ENCODE measurements around the gene GAPDH.

GAPDH gene

DNA sequence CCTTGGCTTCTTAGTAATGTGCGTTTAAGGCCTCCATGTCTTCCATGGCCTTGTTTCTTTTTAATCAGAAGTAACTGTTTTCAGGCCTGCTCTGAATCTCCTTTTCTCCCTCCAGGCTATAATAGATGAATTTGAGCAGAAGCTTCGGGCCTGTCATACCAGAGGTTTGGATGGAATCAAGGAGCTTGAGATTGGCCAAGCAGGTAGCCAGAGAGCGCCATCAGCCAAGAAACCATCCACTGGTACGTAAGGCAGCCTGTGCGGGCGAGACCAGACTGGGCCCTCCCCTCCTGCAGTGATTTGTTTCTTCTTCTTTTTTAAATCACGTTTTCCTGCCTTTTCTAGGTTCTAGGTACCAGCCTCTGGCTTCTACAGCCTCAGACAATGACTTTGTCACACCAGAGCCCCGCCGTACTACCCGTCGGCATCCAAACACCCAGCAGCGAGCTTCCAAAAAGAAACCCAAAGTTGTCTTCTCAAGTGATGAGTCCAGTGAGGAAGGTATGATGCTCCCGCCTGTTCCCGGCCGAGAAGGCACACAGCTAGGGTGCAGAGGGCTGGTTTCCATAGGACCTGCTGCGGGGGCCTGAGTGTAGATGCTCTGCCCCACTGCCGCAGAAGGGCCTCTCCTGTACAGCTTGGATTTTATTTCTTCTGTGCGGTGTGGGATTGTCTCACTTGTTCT is 3.6 kb upstream of the GAPDH start:
- no peak for DNase-seq

DNA sequence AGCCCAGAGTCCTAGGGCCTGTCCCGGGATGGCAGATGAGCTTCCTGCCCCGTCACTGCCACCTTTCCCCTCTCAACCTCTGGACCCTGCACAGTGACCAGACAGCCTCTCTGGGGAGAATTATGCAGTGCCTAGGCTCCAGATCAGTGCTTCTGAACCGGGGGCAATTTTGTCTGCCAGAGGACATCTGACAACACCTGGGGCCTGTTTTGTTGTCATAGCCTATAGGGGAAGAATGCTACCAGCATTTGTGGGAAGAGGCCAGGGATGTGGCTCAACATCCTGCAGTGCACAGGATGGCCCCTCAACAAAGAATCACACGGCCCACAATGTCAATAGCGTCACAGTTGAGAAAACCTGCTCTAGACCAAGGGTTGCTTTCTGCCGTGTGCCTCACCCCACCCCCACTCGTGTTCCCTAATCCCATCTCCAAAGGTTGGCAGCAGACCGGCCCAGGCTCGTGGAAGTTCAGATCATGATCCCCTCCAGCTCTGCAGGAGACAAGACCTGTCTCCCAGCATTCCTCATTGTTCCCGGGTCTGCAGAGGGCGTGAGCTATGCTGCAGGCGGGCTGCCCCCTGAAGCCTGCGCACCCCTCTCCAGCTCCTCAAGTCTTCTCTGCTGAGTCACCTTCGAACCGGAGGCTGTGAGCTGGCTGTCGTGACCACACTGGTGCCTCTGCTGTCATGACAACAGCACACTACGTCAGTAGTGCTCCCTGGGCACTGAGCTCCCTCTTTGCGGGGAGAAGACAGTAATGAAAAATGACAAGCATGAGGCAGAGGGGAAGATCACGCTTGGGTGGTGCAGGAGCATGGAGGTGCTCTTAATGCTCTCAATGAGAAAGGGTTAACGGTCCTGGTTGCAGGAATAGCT is 2.0 kb upstream of the GAPDH start:
- DNase-seq = peak; percentile 93

DNA sequence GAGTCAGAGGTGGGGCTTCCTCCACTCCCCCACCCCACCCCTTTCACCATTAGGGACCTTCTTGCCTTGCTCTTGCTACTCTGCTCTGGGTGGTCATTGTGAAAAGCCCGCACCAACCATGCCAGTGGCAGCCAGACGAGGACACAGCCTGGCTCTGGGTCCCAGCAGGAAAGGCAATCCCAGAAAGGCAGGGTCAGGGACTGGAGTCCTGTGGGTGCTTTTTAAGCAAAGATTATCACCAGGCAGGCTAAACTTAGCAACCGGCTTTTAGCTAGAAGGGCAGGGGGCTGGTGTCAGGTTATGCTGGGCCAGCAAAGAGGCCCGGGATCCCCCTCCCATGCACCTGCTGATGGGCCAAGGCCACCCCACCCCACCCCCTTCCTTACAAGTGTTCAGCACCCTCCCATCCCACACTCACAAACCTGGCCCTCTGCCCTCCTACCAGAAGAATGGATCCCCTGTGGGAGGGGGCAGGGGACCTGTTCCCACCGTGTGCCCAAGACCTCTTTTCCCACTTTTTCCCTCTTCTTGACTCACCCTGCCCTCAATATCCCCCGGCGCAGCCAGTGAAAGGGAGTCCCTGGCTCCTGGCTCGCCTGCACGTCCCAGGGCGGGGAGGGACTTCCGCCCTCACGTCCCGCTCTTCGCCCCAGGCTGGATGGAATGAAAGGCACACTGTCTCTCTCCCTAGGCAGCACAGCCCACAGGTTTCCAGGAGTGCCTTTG is 1.2 kb upstream of the GAPDH start:
- DNase-seq = no peak

DNA sequence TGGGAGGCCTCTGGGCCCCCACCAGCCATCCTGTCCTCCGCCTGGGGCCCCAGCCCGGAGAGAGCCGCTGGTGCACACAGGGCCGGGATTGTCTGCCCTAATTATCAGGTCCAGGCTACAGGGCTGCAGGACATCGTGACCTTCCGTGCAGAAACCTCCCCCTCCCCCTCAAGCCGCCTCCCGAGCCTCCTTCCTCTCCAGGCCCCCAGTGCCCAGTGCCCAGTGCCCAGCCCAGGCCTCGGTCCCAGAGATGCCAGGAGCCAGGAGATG is 729 bp upstream of the GAPDH start:
- peak; percentile 94 for DNase-seq

DNA sequence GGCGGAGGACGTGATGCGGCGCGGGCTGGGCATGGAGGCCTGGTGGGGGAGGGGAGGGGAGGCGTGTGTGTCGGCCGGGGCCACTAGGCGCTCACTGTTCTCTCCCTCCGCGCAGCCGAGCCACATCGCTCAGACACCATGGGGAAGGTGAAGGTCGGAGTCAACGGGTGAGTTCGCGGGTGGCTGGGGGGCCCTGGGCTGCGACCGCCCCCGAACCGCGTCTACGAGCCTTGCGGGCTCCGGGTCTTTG is 303 bp downstream of the GAPDH start:
- no peak for DNase-seq

DNA sequence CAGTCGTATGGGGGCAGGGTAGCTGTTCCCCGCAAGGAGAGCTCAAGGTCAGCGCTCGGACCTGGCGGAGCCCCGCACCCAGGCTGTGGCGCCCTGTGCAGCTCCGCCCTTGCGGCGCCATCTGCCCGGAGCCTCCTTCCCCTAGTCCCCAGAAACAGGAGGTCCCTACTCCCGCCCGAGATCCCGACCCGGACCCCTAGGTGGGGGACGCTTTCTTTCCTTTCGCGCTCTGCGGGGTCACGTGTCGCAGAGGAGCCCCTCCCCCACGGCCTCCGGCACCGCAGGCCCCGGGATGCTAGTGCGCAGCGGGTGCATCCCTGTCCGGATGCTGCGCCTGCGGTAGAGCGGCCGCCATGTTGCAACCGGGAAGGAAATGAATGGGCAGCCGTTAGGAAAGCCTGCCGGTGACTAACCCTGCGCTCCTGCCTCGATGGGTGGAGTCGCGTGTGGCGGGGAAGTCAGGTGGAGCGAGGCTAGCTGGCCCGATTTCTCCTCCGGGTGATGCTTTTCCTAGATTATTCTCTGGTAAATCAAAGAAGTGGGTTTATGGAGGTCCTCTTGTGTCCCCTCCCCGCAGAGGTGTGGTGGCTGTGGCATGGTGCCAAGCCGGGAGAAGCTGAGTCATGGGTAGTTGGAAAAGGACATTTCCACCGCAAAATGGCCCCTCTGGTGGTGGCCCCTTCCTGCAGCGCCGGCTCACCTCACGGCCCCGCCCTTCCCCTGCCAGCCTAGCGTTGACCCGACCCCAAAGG is 804 bp downstream of the GAPDH start:
- peak; percentile 87 for DNase-seq

DNA sequence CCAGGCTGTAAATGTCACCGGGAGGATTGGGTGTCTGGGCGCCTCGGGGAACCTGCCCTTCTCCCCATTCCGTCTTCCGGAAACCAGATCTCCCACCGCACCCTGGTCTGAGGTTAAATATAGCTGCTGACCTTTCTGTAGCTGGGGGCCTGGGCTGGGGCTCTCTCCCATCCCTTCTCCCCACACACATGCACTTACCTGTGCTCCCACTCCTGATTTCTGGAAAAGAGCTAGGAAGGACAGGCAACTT is 1.3 kb downstream of the GAPDH start:
- no peak for DNase-seq

DNA sequence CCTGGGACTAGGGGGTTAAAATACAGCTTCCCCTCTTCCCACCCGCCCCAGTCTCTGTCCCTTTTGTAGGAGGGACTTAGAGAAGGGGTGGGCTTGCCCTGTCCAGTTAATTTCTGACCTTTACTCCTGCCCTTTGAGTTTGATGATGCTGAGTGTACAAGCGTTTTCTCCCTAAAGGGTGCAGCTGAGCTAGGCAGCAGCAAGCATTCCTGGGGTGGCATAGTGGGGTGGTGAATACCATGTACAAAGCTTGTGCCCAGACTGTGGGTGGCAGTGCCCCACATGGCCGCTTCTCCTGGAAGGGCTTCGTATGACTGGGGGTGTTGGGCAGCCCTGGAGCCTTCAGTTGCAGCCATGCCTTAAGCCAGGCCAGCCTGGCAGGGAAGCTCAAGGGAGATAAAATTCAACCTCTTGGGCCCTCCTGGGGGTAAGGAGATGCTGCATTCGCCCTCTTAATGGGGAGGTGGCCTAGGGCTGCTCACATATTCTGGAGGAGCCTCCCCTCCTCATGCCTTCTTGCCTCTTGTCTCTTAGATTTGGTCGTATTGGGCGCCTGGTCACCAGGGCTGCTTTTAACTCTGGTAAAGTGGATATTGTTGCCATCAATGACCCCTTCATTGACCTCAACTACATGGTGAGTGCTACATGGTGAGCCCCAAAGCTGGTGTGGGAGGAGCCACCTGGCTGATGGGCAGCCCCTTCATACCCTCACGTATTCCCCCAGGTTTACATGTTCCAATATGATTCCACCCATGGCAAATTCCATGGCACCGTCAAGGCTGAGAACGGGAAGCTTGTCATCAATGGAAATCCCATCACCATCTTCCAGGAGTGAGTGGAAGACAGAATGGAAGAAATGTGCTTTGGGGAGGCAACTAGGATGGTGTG is 1.9 kb downstream of the GAPDH start:
- DNase-seq = no peak

DNA sequence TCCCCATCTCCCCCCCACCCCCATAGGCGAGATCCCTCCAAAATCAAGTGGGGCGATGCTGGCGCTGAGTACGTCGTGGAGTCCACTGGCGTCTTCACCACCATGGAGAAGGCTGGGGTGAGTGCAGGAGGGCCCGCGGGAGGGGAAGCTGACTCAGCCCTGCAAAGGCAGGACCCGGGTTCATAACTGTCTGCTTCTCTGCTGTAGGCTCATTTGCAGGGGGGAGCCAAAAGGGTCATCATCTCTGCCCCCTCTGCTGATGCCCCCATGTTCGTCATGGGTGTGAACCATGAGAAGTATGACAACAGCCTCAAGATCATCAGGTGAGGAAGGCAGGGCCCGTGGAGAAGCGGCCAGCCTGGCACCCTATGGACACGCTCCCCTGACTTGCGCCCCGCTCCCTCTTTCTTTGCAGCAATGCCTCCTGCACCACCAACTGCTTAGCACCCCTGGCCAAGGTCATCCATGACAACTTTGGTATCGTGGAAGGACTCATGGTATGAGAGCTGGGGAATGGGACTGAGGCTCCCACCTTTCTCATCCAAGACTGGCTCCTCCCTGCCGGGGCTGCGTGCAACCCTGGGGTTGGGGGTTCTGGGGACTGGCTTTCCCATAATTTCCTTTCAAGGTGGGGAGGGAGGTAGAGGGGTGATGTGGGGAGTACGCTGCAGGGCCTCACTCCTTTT is 2.7 kb downstream of the GAPDH start:
- no peak for DNase-seq

DNA sequence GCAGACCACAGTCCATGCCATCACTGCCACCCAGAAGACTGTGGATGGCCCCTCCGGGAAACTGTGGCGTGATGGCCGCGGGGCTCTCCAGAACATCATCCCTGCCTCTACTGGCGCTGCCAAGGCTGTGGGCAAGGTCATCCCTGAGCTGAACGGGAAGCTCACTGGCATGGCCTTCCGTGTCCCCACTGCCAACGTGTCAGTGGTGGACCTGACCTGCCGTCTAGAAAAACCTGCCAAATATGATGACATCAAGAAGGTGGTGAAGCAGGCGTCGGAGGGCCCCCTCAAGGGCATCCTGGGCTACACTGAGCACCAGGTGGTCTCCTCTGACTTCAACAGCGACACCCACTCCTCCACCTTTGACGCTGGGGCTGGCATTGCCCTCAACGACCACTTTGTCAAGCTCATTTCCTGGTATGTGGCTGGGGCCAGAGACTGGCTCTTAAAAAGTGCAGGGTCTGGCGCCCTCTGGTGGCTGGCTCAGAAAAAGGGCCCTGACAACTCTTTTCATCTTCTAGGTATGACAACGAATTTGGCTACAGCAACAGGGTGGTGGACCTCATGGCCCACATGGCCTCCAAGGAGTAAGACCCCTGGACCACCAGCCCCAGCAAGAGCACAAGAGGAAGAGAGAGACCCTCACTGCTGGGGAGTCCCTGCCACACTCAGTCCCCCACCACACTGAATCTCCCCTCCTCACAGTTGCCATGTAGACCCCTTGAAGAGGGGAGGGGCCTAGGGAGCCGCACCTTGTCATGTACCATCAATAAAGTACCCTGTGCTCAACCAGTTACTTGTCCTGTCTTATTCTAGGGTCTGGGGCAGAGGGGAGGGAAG is 3.5 kb downstream of the GAPDH start:
- DNase-seq = peak; percentile 81

DNA sequence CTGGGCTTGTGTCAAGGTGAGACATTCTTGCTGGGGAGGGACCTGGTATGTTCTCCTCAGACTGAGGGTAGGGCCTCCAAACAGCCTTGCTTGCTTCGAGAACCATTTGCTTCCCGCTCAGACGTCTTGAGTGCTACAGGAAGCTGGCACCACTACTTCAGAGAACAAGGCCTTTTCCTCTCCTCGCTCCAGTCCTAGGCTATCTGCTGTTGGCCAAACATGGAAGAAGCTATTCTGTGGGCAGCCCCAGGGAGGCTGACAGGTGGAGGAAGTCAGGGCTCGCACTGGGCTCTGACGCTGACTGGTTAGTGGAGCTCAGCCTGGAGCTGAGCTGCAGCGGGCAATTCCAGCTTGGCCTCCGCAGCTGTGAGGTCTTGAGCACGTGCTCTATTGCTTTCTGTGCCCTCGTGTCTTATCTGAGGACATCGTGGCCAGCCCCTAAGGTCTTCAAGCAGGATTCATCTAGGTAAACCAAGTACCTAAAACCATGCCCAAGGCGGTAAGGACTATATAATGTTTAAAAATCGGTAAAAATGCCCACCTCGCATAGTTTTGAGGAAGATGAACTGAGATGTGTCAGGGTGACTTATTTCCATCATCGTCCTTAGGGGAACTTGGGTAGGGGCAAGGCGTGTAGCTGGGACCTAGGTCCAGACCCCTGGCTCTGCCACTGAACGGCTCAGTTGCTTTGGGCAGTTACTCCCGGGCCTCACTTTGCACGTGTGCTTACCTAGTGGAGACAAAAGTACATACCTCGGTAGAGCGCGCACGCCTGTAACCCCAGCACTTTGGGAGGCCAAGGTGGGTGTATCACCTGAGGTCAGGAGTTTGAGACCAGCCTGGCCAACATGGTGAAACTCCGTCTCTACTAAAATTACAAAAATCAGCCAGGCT is 4.3 kb downstream of the GAPDH start:
- no peak for DNase-seq

DNA sequence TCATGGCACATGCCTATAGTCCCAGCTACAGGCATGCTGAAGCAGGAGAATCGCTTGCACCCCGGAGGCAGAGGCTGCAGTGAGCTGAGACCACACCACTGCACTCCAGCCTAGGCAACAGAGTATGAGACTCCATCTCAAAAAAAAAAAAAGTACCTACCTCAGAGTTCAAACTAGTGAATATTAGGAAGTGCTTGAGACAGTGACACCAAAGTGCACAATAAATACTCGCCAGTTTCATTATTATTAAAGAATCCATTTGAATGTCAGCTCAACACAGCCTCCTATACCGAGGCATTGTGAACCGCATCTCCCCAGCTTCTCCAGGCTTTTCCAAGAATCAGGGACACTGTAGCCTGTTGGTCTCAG is 5.0 kb downstream of the GAPDH start:
- no peak for DNase-seq

DNA sequence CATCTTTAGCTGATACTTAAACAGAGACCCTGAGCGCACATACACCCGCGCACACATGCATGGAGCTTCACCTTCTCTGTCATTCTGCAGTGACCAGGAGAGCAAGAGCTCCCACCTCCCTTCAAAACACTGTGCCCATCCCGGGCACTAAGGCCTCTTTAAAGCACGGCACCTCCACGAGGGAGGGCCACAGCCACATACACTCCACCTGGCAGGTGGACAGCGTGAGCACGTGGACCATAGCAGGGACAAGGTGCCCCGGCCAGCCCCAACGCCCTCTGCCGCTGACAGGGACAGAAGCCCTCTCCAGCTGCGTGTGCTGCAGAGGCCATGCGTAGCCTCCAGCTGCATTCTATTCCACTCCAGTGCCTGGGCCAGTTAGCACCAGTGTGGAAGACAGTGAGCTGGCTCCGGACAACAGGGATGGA is 5.4 kb downstream of the GAPDH start:
- no peak for DNase-seq

DNA sequence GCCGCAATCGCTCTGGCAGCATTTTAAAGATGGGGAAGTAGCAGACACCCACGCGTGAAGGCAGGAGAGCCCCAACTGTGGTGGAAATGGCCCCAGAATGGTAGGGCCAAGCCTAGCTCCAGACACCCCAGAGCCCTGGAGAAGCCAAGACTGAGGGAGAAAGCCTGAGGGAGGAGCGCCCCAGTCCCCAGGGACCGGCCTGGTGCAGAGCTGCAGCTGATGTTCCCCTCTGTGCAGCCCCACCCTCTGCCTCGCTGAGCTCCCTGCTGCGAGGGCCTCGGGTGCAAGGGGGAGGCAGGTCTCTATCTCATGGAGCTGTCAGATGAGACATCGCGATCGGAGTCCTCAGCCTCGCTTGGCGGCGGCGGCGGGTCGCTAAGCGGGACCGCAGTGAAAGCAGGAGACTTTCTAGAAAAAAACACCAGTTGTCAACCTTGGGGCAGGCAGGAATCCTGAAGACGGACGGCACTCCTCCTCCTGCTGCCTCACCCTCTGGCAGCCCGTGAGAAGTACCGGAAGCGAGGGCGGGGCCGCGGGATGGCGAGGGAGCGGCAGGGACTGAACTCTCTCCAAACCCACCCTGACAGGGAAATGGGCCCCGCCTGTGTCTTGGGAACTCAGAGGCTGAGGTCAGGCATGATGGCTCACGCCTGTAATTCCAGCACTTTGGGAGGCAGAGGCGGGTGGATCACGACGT is 6.0 kb downstream of the GAPDH start:
- no peak for DNase-seq

DNA sequence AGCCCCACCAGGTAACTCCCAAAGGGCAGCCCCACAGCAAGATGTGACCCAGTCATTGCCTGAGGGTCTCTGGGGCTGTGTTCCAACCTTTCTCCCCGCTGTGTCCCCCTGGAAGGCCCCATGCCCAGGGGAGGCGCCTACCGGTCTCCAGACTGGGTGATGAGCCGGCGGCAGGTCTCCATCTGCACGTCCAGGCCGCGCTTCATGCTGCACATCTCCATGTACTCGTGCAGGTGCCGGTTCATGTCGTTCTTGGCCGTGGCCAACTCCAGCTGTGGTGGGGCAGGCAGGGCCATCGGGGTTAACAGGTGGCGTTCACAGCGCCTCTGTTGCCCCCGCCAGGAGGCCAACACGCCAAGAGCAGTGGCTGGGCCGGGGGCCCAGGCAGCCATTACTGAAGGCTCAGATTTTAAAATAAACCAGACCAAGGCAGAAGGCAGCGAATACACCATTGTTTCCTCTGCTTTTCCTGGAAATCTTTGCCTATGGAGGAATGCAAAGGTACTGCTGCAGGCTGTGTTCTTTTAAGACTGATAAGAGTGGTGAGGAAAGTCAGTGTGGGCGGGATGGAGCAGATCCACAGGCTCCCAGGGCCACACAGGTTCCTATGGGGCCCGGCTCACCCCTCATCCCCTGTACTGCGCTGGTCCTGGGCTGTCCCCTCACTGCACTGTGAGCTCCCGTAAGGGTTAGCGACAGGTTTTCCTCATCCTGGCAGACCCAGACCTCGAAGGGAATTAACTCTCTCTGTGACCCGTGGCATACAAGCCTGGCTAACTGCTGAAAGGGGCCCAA is 7.3 kb downstream of the GAPDH start:
- no peak for DNase-seq

DNA sequence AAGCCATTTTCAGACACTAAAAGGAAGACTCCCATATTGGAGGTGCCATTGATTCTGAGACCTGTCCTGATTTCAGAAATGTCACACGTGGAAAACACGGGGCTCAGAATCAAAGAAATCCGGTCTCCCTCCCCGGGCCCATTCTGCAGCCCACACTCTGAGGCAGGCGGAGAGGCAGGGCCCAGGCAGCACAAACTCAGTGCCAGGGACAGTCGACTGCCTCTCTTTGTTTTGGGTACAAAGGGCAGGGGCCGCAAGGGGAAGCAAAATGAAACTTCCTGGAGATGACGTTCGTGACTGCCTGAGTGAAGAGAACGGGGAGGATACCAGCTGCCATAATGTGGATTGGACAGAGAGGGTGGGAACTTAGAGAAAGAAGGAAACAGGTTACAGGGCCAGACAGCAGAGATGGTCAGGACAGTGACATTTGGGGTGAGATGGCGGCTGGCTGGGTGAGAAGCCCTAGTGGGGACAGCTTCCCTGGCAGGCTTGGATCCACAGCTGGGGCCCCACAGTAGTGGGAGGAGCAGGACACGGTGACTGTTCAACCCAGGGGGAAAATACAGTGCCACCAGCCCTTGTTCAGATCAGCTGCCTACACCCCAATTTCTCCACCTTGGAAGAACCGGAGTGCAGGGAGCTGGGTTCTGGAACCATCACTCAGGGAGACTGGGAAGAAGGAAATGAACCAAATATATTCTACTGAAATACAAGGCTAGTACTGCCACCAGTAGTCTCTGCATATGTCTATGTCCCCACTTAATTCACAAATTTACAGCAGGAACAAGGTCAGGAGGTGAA is 8.1 kb downstream of the GAPDH start:
- DNase-seq = peak; percentile 19

DNA sequence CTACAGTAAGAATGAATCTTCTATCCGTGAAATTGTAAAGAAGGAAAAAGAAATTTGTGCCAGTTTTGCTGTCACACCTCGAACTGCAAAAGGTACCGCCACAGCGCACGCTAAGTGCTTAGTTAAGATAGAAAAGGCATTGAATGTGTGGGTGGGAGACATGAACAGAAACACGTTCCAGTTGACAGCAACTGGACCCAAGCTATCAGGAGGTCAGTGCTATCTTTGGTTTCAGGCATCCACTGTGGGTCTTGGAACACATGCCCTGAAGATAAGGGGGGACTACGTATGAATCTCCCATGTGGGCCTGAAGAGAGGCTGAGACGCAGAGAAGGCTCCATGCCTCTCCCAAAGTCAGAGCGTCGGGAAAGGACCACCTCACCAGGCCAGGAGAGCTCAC is 11.7 kb downstream of the GAPDH start:
- DNase-seq = no peak

DNA sequence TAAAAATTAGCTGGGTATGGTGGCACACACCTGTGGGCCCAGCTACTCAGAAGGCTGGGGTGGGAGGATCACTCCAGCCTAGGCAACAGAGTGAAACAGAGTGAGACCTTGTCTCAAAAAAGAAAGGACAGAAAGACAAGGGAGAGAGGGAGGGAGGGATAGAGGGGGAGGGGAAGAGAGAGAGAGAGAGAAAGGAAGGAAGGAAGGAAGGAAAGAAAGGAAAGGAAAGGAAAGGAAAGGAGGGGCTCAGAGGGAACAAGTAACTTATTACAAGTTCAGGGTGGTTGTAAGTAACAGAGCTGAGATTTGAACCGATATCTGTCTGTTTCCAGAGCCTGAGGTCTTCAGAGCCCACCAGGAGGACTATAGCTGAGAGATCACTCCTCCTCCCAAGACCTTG is 13.2 kb downstream of the GAPDH start:
- DNase-seq = no peak
